HS-5 (cell line): ENCODE data around the gene VCL.
A peak's percentile ranks its signal among the peaks of the same experiment; 100 is the strongest.
"Not testable (repeated sequence)": the region's sequence is repeated elsewhere in the genome, so short reads cannot be mapped to it uniquely, and the experiment has no call there.

ENCODE experiments used
- DNase-seq: peaks from one replicate; pipeline ENCODE4 v3.0.0-alpha.2; 2012; ENCODE audit warnings: low read depth

VCL gene

DNA sequence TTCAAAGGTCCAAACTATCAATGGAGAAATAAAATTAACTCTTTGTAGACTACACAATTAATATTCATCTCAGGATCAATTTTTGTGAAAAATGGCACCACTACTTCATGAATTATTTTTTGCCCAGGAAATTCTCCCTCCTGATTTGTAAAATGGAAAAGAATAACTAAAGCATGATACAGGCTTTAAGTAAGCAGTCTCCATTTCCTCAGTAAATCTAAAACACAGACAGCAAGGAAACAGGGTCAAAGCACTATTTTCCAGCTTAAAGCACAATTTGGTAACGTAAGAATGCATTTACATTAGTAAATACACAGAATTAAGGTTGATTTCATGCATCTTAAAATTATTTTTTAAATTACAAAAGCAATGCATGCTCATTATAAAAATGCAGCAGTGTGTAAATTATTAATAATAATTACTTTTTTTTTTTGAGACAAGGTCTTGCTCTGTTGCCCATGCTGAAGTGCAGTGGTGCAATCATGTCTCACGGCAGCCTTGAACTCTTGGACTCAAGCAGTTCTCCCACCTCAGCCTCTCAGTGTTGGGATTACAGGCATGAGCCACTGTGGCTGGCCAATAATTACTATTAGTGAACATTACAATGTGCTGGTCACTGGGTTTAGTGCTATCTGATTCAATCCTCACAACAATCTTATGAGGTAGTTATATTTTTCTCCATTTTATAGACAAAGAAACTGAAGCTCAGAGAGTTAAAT is 26.1 kb upstream of the VCL start:
- DNase-seq, result no peak

DNA sequence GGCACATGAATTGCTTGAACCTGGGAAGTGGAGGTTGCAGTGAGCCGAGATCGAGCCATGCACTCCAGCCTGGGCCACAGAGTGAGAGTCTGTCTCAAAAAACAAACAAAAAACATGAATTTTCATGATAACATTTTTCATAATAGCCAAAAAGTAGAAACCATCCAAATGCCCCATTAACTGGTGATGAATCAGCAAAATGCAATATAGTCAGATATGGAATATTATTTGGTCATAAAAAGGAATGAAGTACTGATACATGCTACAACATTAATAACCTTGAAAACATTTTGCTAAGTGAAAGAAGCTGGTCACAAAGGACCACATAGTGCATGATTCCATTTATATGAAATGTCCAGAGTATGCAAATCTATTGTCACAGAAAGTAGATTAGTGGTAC is 24.5 kb upstream of the VCL start:
- no peak for DNase-seq

GRCh38 chr10:73974309-73974946 is 23.5 kb upstream of the VCL start:
- no peak for DNase-seq

DNA sequence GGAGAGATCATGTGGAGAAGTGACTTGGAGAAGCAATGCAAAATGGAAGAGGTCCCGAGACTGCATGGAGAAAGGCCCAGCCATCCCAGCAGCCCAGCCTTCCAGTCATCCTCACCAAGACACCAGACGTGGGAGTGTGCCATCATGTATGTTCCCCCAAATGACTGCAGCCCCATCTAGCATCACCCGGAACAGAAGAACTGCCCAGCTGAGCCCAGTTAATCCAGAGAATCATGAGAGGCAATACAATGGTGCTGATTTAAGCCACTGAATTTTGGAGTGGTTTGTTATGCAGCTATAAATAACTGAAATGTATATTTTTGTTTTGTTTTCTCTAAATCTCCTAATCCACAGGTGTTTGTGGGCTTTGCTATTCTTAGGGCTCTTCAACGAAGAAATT is 22.5 kb upstream of the VCL start:
- DNase-seq, result no peak

DNA sequence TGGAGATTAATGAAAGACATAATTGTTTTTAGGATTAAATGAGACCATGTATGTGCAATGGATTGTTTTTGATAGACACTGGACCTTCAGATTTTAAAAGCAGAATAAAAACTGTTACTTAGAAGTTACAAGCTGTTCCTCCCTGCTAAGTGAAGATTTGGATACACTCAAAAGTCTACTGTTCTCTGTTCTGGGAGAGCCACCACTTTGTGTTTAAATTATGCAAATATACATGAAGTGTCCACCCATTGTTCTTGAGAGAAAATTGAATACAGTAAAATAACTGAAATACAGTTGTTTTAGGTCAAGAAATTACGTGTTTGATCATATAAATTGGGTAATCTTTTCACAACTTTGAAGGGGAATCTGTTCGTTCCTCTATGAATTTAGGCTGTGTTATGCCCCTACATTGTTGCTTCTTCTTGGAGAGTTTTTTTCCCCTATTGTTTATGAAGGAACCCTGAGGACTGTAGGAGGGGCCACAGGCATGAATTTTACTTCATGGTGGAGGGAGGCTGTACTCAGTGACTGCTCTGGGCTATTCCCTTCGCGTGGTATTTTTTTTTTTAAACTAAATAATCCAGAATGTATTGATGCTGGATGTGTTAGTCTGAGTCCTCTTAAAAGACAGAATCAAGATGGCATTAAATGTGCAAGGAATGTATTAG is 18.6 kb upstream of the VCL start:
- no peak for DNase-seq

DNA sequence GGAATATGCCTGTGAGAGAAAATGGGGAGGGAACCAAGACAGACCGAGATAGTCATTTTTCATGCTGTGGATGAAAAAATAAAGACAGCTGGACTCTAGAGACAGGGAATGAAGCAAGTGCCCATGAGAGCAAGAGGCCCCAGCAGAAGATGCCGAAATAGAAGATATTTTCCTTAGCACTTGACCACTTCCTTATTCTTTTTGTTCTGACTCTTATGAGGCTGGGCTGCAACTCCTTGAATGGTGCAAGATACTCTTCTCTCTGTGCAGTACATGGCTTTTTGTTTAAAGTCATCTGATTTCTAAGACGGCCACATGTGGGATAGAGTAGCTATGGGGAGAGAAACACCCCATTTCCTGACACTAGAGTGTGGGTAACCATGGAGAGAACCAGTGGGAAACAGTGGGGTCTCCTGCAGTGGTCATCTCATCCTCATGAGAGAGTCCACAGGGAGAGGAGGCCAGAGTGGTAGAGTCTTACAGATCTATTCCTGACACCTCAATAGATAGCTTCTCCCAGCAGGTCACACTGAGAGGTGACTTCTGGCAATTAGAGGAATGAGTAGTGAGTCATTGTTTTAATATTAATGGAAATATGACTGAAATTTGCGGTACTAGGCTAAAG is 18.0 kb upstream of the VCL start:
- DNase-seq, result no peak

DNA sequence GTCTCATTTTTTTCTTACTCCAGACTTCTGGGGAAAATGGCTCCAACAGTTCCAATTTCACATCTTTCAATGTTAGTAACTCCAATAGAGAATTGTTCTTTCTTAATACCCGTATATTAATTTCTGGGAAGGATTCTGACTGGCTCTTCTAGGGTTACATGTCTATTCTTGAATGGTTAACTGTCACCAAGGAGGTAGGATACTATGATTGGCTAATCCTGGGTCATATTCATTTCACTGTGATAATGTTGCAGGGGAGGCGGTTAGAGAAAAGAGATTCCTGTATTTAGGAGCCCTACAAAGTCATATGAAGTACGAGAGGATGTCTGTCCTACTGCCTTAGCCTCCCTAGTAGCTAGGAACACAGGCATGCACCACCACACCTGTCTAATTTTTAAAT is 16.1 kb upstream of the VCL start:
- DNase-seq, result no peak

DNA sequence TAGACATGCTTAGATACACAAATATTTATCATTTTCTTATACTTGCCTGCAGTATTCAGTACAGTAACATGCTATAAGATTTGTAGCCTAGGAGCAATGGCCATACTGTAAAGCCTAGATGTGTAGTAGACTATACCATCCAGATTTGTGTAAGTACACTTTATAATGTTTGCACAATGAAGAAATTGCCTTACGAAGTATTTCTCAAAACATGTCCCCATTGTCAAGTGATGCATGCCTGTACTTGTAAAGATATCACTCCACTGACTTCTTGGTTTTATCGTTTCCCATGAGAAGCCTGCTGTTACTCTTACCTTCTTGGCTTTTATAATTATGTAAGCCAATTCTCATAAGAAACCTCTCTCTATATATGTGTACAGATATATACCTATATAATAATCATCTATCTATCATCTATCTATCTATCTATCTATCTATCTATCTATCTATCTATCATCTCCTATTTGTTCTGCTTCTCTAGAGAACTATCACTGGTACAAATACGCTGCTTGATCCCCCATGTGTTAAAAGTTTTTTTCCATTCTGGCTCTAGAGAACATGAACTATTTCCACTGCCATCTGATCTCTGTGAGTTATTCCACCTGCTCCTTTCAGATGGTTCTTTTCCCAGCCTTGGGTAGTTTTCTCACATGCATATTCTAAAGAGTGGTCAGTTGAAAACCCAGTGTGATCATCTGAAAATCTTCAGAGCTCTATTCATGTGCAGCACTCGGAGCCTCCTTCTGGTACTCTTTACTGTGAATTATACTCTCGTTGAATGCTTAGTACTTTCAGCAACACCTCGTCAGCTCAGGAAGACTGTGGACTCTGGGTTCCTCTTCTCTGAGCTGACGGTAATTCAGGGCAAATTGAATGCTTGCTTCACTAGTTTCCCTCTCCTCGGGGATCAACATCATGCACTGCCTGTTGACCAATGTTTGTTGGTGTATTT is 14.5 kb upstream of the VCL start:
- DNase-seq, result no peak

DNA sequence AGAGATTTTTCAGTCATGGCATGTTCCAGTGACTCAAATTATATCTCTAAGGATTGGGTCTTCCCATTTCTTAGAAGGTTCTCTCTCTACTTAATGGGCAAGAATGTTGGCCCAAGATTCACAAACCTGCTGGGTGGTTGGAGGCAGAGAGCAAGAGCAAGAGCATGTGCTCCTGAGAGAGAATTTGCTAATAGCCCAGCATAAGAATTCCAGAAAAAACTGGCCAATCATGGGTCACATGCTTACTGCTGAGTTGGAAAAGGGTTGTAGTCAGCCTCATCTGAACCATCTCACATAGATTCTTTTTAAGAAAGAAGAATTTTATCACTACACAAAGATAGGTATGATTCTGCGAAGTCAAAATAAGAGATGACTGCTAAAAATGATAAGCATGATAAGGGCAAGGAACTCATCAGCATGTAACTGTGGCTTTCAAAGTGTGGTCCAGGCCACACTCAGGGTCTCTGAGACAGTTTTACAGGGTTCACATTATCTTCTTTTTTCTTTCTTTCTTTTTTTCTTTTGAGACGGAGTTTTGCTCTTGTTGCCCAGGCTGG is 8.2 kb upstream of the VCL start:
- no peak for DNase-seq

DNA sequence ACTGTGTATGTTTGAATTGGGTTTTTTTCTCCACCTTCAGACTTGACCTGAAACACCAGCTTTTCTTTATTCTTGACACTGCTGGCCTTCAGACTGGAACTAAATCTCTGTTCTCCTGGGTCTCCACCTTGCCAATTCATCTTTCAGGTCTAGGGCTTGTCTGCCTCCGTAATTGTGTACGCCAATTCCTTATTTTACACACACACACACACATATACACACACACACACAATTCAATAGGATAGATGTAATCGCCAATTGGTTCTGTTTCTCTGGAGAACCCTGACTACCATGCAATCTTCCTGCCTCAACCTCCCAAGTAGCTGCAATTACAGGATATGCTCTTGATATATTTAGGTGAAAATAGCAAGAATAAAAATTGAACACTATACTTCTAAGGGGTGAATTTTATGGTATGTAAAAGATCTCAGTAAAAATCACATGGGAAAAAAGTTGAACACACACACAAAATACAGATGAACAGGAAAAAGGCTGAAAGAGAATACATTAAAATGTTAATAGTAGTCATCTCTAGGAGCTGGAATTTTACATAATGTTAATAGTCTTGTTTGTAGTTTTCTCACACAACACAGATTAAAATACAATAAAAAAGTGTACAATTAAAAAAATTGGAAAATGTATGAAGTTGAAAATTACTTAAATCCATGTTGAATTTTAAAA is 6.6 kb upstream of the VCL start:
- no peak for DNase-seq

- DNase-seq, result no peak
These were observed 6.1 kb upstream of the VCL start for GRCh38 chr10:73991884-73992245.

- no peak for DNase-seq
These were observed 4.8 kb upstream of the VCL start for GRCh38 chr10:73992899-73993788.

DNA sequence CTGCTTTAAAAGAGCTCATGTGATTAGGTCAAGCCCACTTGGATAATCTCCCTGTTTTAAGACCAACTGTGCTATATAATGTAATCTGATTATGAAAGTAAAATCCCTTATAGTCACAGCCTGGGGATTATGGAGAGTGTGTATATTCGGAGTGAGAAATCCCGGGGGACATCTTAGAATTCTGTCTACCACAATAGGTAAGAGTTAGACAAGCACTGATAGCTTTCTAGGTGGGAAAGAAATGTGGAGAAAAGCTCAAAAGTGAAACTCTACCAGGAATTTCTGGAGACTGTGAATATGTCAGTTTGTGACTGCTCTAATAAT is 2.9 kb upstream of the VCL start:
- no peak for DNase-seq

- DNase-seq, result no peak
These were observed 492 bp upstream of the VCL start for GRCh38 chr10:73997461-73997786.

- no peak for DNase-seq
These were observed 660 bp downstream of the VCL start for GRCh38 chr10:73998623-73998928.

DNA sequence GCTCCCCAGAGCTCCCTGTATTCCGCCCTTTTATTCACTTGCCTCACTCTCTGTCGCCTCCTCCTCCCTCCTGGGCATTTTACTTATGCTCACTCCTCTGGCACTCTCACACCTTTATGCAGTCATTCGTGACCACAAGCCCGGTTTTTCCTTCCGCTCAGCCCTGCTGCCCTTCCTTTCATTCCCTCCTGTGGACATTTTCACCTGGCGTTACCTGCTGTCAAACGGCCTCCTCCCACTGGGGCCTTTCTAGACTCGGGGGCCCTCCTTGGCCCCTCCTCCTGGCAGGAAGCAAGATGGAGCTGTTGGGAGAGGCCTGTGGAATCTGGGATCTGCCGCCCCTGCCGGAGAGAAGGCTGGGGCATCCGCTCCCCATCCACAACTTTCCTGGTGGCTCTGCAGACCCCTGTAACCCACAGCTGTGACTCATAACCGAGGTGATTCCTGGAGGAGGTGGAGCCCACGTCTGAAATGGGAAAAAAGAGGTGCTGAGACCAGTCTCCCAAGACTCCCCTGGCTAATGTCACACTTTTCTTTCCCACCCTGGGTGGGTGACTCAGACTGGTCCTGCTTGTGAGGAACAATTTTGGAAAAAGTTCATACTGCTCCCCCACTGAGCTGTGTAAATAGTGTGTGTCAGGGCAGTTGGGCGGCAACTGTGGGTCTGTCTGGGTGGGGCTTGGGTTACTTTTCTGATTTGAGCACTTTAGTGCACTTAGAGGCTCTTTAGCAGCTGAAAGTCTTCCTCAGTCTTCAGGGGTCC is 1.2 kb downstream of the VCL start:
- peak; percentile 77 for DNase-seq

DNA sequence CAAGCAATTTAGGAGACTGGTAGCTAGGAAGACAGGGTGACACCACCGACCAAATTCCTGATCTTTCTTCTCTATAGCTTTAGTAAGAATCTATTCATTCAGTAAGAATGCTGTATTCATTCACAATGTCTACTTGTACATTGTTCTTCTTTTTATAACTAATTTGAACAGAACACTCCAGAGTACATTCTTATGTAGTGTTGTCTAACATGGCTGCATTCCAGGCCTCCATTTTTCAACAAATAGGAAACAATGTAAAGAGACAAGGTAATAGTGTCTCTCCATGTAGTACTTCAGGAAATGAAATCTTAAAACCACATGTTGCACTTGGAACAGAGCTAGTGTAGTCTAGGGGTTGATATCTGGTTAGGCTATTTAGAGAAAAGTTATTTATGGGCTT is 1.8 kb downstream of the VCL start:
- no peak for DNase-seq

DNA sequence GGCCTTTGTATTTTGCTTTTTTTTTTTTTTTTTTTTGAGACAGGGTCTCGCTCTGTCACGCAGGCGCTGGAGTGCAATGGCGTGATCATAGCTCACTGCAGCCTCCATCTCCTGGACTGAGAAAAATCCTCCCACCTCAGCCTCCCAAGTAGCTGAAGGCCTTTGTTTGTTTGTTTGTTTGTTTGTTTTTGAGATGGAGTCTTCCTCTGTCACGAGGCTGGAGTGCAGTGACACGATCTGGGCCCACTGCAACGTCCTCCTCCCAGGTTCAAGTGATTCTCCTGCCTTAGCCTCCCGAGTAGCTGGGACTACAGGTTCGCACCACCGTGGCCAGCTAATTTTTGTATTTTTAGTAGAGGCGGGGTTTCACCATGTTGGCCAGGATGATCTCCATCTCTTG is 2.3 kb downstream of the VCL start:
- DNase-seq, result not testable (repeated sequence)

DNA sequence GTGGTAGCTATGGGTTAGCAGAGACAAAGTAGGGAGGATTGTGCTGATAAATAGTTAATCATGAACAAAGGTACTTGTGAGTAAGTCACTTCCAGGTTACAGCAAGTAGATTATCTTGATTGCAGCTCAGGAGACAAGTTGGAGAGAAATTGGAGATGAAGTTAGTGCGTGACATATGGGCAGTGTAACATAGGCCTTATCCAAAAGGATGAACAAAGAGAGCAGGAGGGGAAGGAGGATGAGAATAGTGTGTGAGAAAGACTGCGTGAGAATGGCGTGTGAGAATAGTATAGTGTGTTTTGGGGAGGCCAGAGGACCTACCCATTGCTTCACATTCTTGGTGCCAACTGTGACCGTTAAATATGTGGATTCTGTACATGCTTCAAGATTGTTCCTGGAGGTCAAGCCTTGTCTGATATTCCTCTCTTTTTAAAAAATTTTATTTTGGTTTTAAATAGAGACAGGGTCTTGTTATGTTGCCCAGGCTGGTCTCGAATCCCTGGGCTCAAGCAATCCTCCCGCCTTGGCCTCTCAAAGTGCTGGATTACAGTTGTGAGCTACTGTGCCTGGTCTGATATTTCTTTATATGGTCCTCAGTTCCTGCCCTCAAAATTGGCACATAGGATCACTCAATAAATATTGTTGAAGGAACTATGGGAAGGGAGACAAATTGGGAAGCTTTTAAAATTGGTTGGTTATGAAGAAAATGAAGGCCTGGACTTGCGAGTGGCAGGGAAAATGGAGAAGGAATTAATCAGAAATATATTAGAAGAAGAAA is 3.2 kb downstream of the VCL start:
- no peak for DNase-seq
